Lower leg skin (tissue), 4 donors: ENCODE measurements around the gene PUS7L. TPM values are rescaled to one million over a fixed set of nuclear protein-coding genes. Genes with fewer than 3 reads are reported as not detected.
"Not testable (repeated sequence)": the region's sequence is repeated elsewhere in the genome, so short reads cannot be mapped to it uniquely, and the experiment has no call there.

Source experiments
- DNase-seq, 2 donors: peaks; one replicate each; pipeline ENCODE4 v3.0.0-alpha.2; 2019; ENCODE audit warnings: low spot score in 2 of 2
- H3K4me3 ChIP-seq: fragments of 200-600 bp; sonication (generic); 2 replicates; pipeline ENCODE4 v1.5.1; 2017; ENCODE audit warnings: mild to moderate bottlenecking, low read depth; ENCODE audit not compliant: poor library complexity, severe bottlenecking
- POLR2A ChIP-seq, 2 donors: fragments of 450-650 bp; IDR thresholded peaks; one replicate each; pipeline ENCODE4 v1.6.1; 2016 to 2017; ENCODE audit warnings: antibody characterized with exemption in 2 of 2, mild to moderate bottlenecking in 1 of 2, moderate library complexity in 1 of 2
- WGBS, 2 donors: methylation state at CpG; one replicate each; pipeline ENCODE4 v1.1.5; 2018; 5-methylcytosine and 5-hydroxymethylcytosine counted together
- intact Hi-C: fragments of 100-400 bp; cut with DNase I; formaldehyde crosslinking; loops from one replicate; pipeline ENCODE4 v1.15.0; 2023; ENCODE audit warnings: low total_unique reads
- total RNA-seq, 4 donors: library from RNA; depleted of rRNA; stranded (reverse); fragments of >200 nt; gene quantifications; one replicate each; pipeline ENCODE4 v1.1.0, GENCODE V29; 2016
- TF ChIP-seq, protein P1 (sequence below), 3 donors: fragments of 450-650 bp; IDR thresholded peaks; one replicate each; pipeline ENCODE4 v1.5.1; 2016; ENCODE audit warnings: antibody characterized with exemption in 3 of 3, mild to moderate bottlenecking in 3 of 3, moderate library complexity in 2 of 3

PUS7L gene
- total RNA-seq, 4 donors from 2014 or later: 3.2 to 7.8 (median 6.3) TPM

DNA sequence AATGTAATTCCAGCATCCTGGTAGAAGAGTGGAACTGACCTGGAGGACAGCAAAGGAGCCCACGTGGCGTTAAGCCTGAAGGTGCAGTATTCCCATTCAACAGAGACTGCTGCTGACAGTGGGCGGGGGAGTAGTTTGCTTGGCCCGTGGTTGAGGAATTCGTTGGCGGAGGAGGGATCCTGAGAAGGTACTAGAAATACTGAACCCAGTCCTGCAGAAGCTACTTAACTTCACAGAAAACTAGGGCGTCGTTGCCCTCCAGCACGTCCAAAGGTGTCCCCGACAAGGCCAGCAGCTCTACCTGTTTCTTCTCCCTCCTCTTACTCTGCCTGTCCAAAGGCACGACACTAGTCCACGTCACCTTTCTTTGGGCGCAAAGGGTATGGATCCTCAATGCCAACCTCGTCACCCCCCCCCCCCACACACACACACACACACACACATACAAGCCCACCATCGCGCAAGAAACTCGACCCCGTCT lies 303 bp downstream of the PUS7L start:
- DNase-seq: no peak
- intact Hi-C loops: no loop called here
- H3K4me3 ChIP-seq: peak overlapping the region; percentile 54
- TF ChIP-seq, protein P1, sequence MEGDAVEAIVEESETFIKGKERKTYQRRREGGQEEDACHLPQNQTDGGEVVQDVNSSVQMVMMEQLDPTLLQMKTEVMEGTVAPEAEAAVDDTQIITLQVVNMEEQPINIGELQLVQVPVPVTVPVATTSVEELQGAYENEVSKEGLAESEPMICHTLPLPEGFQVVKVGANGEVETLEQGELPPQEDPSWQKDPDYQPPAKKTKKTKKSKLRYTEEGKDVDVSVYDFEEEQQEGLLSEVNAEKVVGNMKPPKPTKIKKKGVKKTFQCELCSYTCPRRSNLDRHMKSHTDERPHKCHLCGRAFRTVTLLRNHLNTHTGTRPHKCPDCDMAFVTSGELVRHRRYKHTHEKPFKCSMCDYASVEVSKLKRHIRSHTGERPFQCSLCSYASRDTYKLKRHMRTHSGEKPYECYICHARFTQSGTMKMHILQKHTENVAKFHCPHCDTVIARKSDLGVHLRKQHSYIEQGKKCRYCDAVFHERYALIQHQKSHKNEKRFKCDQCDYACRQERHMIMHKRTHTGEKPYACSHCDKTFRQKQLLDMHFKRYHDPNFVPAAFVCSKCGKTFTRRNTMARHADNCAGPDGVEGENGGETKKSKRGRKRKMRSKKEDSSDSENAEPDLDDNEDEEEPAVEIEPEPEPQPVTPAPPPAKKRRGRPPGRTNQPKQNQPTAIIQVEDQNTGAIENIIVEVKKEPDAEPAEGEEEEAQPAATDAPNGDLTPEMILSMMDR (IDR thresholded peaks at IDR 0.05): no peak
- TF ChIP-seq POLR2A (IDR thresholded peaks at IDR 0.05): no peak
- 1% methylated on average over 18 of the region's 18 CpGs for WGBS, 2 donors

DNA sequence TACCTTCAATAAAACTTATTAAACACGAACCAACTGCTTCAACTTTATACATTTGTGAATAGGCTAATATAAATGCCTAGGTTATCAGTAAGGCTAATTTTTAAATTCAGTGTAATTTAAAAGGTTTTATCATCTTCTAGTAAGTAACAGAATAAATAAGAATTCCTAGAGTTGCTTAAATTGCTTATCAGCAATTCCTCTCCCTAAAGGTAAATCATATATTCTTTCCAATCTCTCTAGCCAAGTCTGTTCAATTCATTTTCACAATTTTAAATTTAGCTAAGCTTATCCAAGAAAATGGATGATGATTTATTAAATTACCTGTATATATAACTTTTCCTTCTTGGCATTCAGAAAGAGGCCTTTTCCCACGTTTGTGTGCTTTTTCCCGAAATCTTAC lies 4.6 kb downstream of the PUS7L start:
- TF ChIP-seq, protein P1 (IDR thresholded peaks at IDR 0.05): no peak
- TF ChIP-seq POLR2A (IDR thresholded peaks at IDR 0.05): no peak
- intact Hi-C loops: no loop called here
- H3K4me3 ChIP-seq: no peak overlapping the region
- WGBS, 2 donors: 95 to 96% methylated on average over 3 of the region's 3 CpGs
- DNase-seq: no peak

DNA sequence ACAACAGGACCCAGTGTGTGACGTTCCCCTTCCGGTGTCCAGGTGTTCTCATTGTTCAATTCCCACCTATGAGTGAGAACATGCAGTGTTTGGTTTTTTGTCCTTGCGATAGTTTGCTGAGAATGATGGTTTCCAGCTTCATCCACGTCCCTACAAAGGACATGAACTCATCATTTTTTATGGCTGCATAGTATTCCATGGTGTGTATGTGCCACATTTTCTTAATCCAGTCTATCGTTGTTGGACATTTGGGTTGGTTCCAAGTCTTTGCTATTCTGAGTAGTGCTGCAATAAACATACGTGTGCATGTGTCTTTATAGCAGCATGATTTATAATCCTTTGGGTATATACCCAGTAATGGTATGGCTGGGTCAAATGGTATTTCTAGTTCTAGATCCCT lies 7.2 kb downstream of the PUS7L start:
- H3K4me3 ChIP-seq, intact Hi-C loops, DNase-seq: not testable (repeated sequence)
- WGBS, 2 donors: 97 to 98% methylated on average over 5 to 6 of the region's 6 CpGs

DNA sequence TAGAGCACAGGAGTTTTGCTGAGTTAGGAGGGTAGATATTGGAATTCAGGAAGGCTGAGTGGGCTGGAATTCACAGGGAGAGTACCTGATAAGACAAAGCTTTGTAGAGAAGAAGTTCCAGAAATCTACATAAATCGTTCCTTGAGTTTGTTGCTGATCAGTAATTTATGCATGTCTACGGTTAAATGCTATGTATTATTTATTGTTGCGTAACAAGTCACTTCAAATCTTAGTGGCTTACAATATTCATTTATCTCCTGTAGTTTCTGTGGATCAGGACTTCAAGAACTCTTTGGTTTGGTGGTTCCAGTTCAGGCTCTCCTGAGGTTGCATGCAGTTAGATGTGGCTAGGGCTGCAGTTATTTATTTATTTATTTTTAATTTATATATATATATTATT lies 7.8 kb downstream of the PUS7L start:
- intact Hi-C loops: no loop called here
- WGBS, 2 donors: 79 to 83% methylated on average over 3 of the region's 3 CpGs

GRCh38 chr12:43749016-43749415 lies 9.6 kb downstream of the PUS7L start:
- H3K4me3 ChIP-seq: no peak overlapping the region
- intact Hi-C loops: no loop called here
- WGBS, 2 donors: 84 to 95% methylated on average over 5 of the region's 5 CpGs
- no peak for DNase-seq
- TF ChIP-seq, protein P1 (IDR thresholded peaks at IDR 0.05): no peak
- TF ChIP-seq POLR2A (IDR thresholded peaks at IDR 0.05): no peak

More for the DNA sequence above, 7.8 kb downstream of the PUS7L start:
- no peak for DNase-seq
- no peak overlapping the region for H3K4me3 ChIP-seq
- no peak for TF ChIP-seq POLR2A (IDR thresholded peaks at IDR 0.05)
- TF ChIP-seq, protein P1 (IDR thresholded peaks at IDR 0.05): no peak

GRCh38 chr12:43744826-43745225 lies 13.8 kb downstream of the PUS7L start:
- H3K4me3 ChIP-seq: no peak overlapping the region
- TF ChIP-seq, protein P1 (IDR thresholded peaks at IDR 0.05): no peak
- TF ChIP-seq POLR2A (IDR thresholded peaks at IDR 0.05): no peak
- no peak for DNase-seq
- intact Hi-C loops: no loop called here
